Measurements from ENCODE around the gene NT5DC2. TPM values are rescaled to one million over a fixed set of nuclear protein-coding genes. Genes with fewer than 3 reads are reported as not detected.

NT5DC2 gene
- total RNA-seq, 2 experiments from 2014 or later = 52.8 to 53.1 TPM

DNA sequence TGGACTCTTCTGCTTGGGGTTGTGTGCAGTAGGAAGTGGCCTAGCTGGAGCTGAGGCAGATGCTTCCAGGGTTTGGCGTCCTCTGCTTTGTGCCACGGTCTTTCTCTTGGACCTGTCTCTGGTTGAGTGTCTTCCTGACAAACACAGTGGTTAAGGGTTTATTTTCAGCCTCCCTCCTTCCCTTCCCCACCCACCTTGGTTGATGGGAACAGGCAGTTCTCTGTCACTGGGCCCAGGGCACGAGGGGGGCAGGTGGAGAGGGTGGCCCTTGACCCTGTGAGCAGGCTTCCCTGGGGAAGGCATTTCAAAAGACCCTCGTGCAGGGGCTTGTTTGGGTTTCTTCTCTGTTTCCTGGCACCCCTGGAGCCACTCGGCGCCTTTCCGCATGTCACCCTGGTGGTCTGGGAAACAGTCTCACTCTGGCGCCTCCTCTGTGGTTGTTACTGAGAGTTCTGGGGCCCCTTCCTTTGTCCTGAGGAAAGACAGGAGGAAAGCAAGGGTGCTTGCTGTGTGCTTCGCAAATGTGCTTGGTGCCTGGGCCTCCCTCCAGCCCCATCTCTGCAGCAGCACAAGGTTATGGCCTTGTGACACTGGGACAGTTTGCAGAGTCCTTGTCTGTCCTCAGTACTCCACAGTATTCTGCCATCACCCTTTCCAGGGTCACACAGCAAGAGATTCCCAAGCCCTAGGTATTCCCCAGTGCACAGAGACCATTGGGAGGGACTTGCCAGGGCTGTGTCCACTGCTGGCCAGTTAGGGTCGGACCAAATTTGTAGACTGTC lies 48.8 kb downstream of the NT5DC2 start:
- H3K36me3 Mint-ChIP-seq (ENCODE audit: low read depth) = peaks cover 26% of the 10 kb centered on the region
- H3K27me3 Mint-ChIP-seq (ENCODE audit: low read depth) = no peaks in the 10 kb centered on the region
- H3K9me3 Mint-ChIP-seq (ENCODE audit: insufficient read depth) = no peaks in the 10 kb centered on the region
- POLR2A ChIA-PET = no interaction called here
- H3K4me3 Mint-ChIP-seq = no peak overlapping the region
- no peak for DNase-seq
- no peaks in the 10 kb centered on the region for H3K4me1 Mint-ChIP-seq (ENCODE audit: low read depth)
- H3K27ac Mint-ChIP-seq = no peak overlapping the region
- no peak for ATAC-seq
- CTCF ChIA-PET = no interaction called here

DNA sequence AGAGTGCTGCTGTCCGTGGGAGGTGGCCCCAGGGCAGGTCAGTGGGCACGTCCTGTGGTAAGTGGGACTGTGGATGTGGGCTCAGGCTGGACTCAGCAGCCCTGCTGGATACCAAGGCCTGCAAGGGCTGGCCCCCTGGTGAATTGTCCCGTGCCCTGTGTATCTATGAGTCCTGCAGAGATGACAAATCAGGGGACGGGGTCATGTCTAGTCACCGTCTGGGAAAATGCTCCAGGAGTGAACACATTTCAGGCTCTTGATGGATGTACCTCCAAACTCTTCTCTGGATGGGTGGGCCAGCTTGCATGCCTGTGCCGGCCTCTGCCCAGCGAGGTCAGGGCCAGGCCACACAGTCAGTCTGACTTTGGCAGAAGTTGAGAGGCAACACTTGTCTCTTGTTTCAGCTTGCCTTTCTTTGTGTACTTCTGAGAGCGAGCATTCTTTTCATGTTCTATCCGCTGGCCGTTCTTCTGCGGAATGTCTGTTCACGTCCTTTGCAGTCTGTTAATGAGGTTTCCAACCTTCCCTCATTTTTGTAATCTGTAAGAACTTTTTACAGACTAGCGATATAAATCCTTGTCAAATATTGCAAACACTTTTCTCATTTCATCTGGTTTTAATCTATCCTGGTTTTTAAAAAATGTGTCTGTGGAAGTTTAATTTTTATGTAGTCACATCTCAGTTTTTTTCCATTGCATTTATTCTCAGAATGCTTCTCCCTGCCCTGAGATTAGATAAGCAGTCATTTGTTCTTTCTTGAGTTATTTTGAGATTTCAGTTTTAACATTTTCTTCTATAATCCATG lies 49.9 kb downstream of the NT5DC2 start:
- ChIA-PET CTCF (interaction anchor here (1.8 kb wide), 1 partner anchor 12 kb away, joined by 5 read pairs; no protein-coding TSS in a partner anchor), POLR2A (no interaction called here)
- Mint-ChIP-seq H3K4me1 (ENCODE audit: low read depth) (no peaks in the 10 kb centered on the region), H3K27ac (no peak overlapping the region), H3K4me3 (no peak overlapping the region), H3K9me3 (ENCODE audit: insufficient read depth) (no peaks in the 10 kb centered on the region), H3K36me3 (ENCODE audit: low read depth) (peaks cover 35% of the 10 kb centered on the region), H3K27me3 (ENCODE audit: low read depth) (no peaks in the 10 kb centered on the region)
- no peak for ATAC-seq
- DNase-seq = no peak

DNA sequence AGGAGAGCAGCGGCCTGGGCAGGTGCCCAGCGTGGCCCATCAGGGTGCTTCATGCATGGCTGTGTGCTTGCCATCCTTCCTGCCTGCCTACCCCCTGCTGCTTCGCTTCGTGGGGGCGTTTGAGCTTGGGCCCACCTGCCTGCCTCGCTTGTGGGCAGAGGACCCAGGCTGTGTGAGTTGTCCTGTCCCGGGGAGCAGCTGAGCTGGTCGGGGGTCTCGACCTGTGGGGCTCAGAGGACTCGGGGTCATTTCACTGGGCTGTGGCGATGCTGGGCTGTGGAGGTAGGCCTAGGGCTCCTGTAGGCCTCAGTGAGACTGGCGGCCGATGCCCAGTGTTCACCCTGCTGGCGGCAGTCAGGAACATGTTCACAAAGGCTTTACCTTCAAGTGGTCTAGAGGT lies 50.6 kb downstream of the NT5DC2 start:
- H3K27ac Mint-ChIP-seq = no peak overlapping the region
- CTCF ChIA-PET = interaction anchor here (0.6 to 1.8 kb wide), 2 partner anchors 11 to 12 kb away, joined by 3 to 5 read pairs; partner anchors contain the start of gene STAB1
- POLR2A ChIA-PET = no interaction called here
- H3K4me3 Mint-ChIP-seq = no peak overlapping the region
- peaks cover 36% of the 10 kb centered on the region for H3K36me3 Mint-ChIP-seq (ENCODE audit: low read depth)
- no peaks in the 10 kb centered on the region for H3K4me1 Mint-ChIP-seq (ENCODE audit: low read depth)
- no peak for ATAC-seq
- no peaks in the 10 kb centered on the region for H3K27me3 Mint-ChIP-seq (ENCODE audit: low read depth)
- no peak for DNase-seq
- H3K9me3 Mint-ChIP-seq (ENCODE audit: insufficient read depth) = no peaks in the 10 kb centered on the region

DNA sequence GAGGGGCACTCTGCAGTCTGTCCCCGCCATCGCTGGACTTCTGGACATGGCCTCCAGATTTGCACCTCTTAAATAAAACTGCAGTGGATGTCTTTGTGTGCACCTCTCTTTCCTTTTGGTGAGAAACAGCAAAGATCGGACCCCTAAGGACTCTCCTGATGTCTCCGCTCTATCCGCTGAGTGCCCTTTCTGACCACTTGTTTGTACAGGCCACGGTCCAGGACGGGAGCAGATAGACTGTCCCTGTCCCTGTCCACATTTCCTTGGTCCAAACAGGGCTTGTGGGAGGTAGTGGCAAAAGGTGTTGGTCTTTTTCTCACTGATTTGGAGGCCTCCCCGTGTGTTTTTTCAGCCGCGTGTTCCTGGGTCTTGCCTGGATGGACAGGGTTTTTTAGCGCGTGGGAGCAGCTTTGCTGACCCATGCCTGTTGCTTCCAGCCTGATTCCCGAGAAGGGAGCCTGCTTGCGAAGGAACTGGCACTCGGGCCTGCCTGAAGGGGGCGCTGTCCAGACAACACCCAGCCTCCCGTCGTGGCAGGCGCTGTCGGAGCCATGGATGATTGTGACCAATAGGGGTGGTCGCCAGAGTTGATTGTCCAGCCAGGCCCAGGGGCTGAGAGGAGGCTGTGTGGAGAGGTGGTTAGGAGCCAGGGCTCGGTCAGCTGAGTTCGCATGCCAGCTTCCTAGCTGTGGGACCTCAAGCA lies 51.7 kb downstream of the NT5DC2 start:
- H3K27me3 Mint-ChIP-seq (ENCODE audit: low read depth) = no peaks in the 10 kb centered on the region
- H3K9me3 Mint-ChIP-seq (ENCODE audit: insufficient read depth) = no peaks in the 10 kb centered on the region
- POLR2A ChIA-PET = interaction anchor here (0.6 kb wide), 1 partner anchor 12 kb away, joined by 3 read pairs; no protein-coding TSS in a partner anchor
- no peak overlapping the region for H3K4me3 Mint-ChIP-seq
- DNase-seq (no peak), ATAC-seq (no peak)
- H3K4me1 Mint-ChIP-seq (ENCODE audit: low read depth) = no peaks in the 10 kb centered on the region
- H3K27ac Mint-ChIP-seq = no peak overlapping the region
- peaks cover 32% of the 10 kb centered on the region for H3K36me3 Mint-ChIP-seq (ENCODE audit: low read depth)
- CTCF ChIA-PET = interaction anchor here (0.8 to 1.8 kb wide), 3 partner anchors 8 to 34 kb away, joined by 3 to 5 read pairs (median 3); no protein-coding TSS in a partner anchor

DNA sequence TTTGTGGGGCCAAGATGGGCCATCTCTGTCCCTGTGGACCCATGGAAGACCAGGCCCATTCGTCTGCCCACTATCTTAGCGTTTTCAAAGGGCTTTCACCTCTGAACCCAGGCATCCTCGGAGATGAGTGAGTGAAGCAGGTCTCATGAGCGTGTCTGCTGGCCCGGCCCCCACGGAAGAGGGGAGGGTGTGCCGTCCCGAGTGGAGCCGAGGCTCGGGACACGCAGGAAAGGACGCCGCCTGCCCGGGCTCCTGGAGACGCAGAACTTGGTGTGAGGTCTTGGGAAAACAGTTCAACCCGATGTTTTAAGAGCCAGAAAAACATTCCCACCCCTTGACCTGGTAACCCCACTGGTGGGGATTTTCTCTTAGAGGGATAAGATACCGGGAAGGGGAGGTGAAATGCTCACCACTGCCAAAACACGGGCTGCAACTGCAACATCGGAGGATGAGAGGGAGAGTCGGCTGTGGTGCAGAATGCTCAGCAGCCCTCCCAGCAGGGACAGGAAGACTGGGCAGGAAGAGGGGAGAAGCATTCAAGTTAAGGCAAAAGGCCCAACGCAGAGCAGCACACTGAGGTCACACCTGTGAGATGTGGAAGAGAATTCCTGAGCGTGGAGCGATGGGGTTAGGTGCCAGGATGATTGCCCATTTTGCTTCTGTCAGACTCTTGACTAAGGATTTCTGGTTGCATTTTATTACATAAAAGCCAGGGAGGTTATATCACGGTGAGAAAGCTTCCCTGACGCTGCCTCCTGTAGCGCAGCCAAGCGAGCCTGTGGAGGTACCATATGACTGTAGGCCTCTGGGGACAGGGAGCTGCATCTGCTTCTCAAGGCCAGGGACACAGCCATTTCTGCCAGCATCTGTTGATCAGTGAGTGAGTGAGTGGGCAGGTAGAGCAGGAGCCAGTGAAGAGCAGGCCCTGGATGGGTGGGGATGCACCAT lies 52.6 kb downstream of the NT5DC2 start:
- no peak for ATAC-seq
- H3K9me3 Mint-ChIP-seq (ENCODE audit: insufficient read depth) = no peaks in the 10 kb centered on the region
- H3K4me1 Mint-ChIP-seq (ENCODE audit: low read depth) = no peaks in the 10 kb centered on the region
- no peak for DNase-seq
- H3K27ac Mint-ChIP-seq = peak overlapping the region; percentile 37
- no peak overlapping the region for H3K4me3 Mint-ChIP-seq
- no peaks in the 10 kb centered on the region for H3K27me3 Mint-ChIP-seq (ENCODE audit: low read depth)
- CTCF ChIA-PET = no interaction called here
- POLR2A ChIA-PET = no interaction called here
- peaks cover 37% of the 10 kb centered on the region for H3K36me3 Mint-ChIP-seq (ENCODE audit: low read depth)

DNA sequence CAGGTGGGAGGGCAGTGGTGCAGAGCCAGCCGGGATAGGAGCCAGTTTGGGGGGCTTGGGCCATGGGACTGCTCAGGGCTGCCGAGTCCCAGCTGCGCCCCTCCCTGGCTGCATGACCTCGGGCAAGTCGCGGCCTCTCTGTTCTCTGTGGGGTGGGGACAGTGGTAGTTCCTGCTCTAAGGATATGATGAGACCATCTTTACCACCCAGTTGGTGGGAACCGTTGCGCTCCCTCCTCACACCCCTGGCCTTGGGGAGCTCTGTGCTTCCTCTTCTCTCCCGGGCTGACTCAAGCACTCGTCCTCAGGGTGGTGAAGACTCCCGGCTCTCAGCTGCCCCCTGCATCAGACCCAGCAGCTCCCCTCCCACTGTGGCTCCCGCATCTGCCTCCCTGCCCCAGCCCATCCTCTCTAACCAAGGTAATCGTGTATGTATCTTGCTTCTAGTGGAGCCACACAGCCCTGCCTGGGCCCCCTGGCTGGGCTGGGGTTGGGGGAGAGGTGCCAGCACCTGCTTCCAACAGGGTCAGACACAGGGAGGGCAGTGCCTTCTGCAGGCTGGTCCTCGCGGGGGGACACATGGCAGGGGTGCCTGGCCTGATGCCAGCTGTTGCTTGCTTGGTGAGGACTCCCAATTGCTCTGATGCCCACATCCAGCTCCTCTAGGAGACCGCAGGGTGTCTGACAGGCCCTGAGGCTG lies 53.6 kb downstream of the NT5DC2 start:
- DNase-seq (no peak), ATAC-seq (no peak)
- ChIA-PET POLR2A (interaction anchor here (0.8 kb wide), 1 partner anchor 15 kb away, joined by 4 read pairs; the partner anchor contains the start of gene STAB1), CTCF (no interaction called here)
- Mint-ChIP-seq H3K4me3 (no peak overlapping the region), H3K27ac (no peak overlapping the region), H3K27me3 (ENCODE audit: low read depth) (no peaks in the 10 kb centered on the region), H3K4me1 (ENCODE audit: low read depth) (no peaks in the 10 kb centered on the region), H3K9me3 (ENCODE audit: insufficient read depth) (no peaks in the 10 kb centered on the region), H3K36me3 (ENCODE audit: low read depth) (peaks cover 42% of the 10 kb centered on the region)

DNA sequence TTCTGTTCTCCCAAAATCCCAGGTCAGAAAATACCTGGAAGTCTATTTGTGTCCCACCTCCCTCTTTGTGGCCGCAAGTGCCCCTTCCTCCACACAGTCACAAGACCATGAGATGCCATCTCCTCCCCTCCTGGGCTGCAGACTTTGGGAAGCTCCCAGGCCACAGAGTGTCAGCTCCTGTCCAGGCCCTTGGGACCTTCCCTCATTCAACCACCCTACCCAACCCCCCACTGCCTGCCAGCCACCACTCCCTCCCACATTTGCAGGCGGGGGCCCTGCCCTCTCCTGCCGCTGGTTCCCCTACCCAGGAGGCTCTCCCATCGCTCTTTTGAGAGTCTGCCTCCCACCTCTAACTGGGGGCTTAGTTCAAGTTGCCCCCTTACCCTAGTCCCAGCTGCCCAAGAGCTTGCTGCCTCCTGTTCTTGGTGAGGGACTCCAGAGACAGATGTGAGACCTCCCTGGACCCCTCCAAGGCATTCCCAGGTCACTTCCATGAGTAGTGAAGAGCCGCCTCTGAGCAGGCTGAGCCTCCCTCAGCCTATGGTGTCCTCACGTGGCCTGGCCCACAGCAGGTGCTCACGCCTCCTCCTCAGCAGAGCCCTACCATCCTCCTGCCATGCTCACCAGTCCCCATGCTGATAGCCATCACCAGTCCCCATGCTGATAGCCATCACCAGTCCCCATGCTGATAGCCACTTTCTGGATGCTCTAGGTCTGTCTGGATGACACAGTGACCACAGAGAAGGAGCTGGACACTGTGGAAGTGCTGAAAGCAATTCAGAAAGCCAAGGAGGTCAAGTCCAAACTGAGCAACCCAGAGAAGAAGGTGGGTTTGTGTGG lies 54.4 kb downstream of the NT5DC2 start:
- peaks cover 46% of the 10 kb centered on the region for H3K36me3 Mint-ChIP-seq (ENCODE audit: low read depth)
- CTCF ChIA-PET = no interaction called here
- no peak for DNase-seq
- POLR2A ChIA-PET = interaction anchor here (0.8 kb wide), 1 partner anchor 16 kb away, joined by 4 read pairs; the partner anchor contains the start of gene STAB1
- H3K9me3 Mint-ChIP-seq (ENCODE audit: insufficient read depth) = no peaks in the 10 kb centered on the region
- H3K27me3 Mint-ChIP-seq (ENCODE audit: low read depth) = no peaks in the 10 kb centered on the region
- H3K27ac Mint-ChIP-seq = no peak overlapping the region
- no peak for ATAC-seq
- no peak overlapping the region for H3K4me3 Mint-ChIP-seq
- no peaks in the 10 kb centered on the region for H3K4me1 Mint-ChIP-seq (ENCODE audit: low read depth)

DNA sequence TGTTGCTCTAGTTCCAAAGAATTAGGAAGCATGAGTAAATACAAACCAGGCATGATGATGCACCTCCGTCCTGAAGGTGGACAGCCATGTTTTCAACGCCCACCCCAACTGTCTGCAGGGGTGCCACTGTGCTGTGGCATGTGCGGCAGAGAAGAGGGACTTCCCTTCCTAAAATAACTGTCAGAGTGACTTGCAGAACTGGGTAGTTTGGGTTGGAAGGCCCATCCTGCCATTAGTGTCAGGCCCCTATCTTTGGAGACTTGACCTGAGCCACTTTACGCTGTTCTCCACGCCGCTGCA lies 55.9 kb downstream of the NT5DC2 start:
- ATAC-seq (no peak), DNase-seq (no peak)
- H3K27me3 Mint-ChIP-seq (ENCODE audit: low read depth) = no peaks in the 10 kb centered on the region
- H3K36me3 Mint-ChIP-seq (ENCODE audit: low read depth) = peaks cover 54% of the 10 kb centered on the region
- no peak overlapping the region for H3K27ac Mint-ChIP-seq
- H3K9me3 Mint-ChIP-seq (ENCODE audit: insufficient read depth) = no peaks in the 10 kb centered on the region
- CTCF ChIA-PET = no interaction called here
- H3K4me1 Mint-ChIP-seq (ENCODE audit: low read depth) = no peaks in the 10 kb centered on the region
- H3K4me3 Mint-ChIP-seq = no peak overlapping the region
- POLR2A ChIA-PET = no interaction called here

DNA sequence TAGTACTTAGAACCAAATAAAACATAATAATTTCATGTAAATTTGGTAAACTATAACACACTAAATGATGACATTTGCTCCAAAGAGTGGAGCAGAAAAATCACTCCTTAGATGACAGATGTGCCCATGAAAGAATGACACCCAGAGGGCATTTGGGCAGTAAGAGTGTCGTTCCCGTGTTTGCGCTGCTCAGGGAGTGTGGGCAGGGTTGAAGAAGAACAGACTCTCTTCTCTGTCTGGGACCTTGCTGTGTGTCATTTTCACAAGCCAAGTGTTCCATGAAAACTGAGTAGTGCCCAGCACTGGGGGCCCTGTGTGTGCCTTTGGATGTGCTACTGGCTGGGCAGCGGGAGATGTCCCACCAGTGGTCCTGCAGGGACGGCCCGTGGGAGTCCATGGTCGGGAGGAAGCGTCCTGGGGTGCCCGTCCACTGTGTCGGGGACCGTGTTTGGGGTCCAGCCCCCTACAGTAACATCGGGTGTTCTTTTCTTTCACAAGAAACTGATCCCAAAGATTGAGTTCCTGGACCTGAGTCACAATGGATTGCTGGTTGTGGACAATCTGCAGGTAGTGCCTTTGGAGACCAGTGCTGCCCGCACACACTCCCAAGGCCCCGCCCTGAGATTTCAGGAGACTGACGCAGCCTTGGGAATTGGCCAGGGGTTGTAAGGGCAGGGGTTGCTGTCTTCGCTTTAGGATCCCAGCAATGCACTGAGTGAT lies 56.4 kb downstream of the NT5DC2 start:
- DNase-seq (no peak), ATAC-seq (no peak)
- Mint-ChIP-seq H3K27ac (no peak overlapping the region), H3K4me3 (no peak overlapping the region), H3K9me3 (ENCODE audit: insufficient read depth) (no peaks in the 10 kb centered on the region), H3K27me3 (ENCODE audit: low read depth) (no peaks in the 10 kb centered on the region), H3K36me3 (ENCODE audit: low read depth) (peaks cover 56% of the 10 kb centered on the region), H3K4me1 (ENCODE audit: low read depth) (no peaks in the 10 kb centered on the region)
- ChIA-PET POLR2A (no interaction called here), CTCF (no interaction called here)

Data from activated CD8-positive, alpha-beta T cell treated with anti-CD3 and anti-CD28 coated beads, Interleukin-2, amount 10 ng/mL, durations not matched to agents 7 days and 5 days (primary cell).